Skeletal muscle satellite cell (primary cell): Measurements from ENCODE around the gene ADGRA3.

Experiments
- H3K27me3 ChIP-seq: 2 replicates; pipeline ENCODE4 v1.7.0; 2013; ENCODE audit warnings: low read length; ENCODE audit not compliant: control insufficient read depth, insufficient read depth
- H3K36me3 ChIP-seq: 2 replicates; pipeline ENCODE4 v1.7.0; 2013; ENCODE audit warnings: mild to moderate bottlenecking, control low read depth, low read length; ENCODE audit not compliant: insufficient read depth
- H3K4me1 ChIP-seq: 2 replicates; pipeline ENCODE4 v1.7.0; 2013; ENCODE audit warnings: low read length; ENCODE audit not compliant: control insufficient read depth, insufficient read depth
- H3K4me2 ChIP-seq: 2 replicates; pipeline ENCODE4 v1.7.0; 2013; ENCODE audit warnings: mild to moderate bottlenecking, low read length
- H3K4me3 ChIP-seq: 2 replicates; pipeline ENCODE4 v1.7.0; 2013; ENCODE audit warnings: low read length
- H3K9ac ChIP-seq: 2 replicates; pipeline ENCODE4 v1.7.0; 2013; ENCODE audit warnings: mild to moderate bottlenecking, low read depth, low read length, moderate library complexity
- H3K9me3 ChIP-seq: replicated peaks from 2 replicates; pipeline ENCODE4 v1.7.0; 2013; ENCODE audit warnings: mild to moderate bottlenecking, control low read depth, low read length

The ADGRA3 gene

DNA sequence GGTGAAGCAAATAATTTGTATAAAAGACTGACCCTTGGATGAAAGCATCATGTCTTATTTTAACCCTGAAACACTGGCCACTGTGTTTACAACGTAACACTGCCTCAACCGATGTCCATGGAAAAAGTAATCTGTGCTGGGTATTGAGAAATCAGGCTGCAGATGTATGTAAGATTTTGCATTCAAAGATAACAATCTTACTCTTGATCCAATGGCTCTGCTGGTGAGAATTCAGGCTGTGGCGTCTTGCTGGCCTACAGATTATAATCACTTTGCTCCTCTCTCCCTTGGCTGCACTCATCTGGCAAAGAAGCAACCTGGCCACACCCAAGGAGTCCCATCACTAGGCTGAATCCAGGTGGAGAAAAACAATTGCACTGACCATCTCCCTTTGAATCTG, 7.5 kb downstream of the ADGRA3 start:
- H3K9ac ChIP-seq: no peak overlapping the region
- no peak overlapping the region for H3K4me3 ChIP-seq

DNA sequence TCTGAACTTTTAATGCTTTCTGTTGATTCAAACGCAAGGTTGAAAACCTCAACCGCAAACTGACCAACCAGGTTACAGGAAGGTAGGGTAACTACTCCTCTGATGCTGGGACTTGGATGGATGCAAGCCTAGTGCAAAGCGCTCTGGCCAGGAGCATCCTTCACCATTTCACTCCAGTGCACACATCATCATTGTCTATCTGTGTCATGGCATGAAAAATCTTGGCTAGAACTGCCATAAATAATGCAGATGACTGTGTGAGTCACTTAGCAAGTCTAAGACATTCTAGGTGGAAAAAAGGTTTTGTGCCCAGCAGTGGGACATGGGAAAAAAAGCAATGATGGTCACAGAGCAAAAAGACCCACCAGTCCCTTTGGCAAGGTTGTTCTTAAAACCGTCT, 10.9 kb downstream of the ADGRA3 start:
- H3K9me3 ChIP-seq: no peaks in the 10 kb centered on the region
- H3K9ac ChIP-seq: no peak overlapping the region
- H3K4me3 ChIP-seq: no peak overlapping the region
- H3K4me1 ChIP-seq: no peaks in the 10 kb centered on the region
- no peaks in the 10 kb centered on the region for H3K36me3 ChIP-seq
- no peaks in the 10 kb centered on the region for H3K27me3 ChIP-seq
- no peak overlapping the region for H3K4me2 ChIP-seq

More for the DNA sequence above, 7.5 kb downstream of the ADGRA3 start:
- Histone ChIP-seq H3K4me2 (no peak overlapping the region), H3K9me3 (no peaks in the 10 kb centered on the region), H3K27me3 (no peaks in the 10 kb centered on the region), H3K4me1 (peaks cover 2% of the 10 kb centered on the region), H3K36me3 (no peaks in the 10 kb centered on the region)

DNA sequence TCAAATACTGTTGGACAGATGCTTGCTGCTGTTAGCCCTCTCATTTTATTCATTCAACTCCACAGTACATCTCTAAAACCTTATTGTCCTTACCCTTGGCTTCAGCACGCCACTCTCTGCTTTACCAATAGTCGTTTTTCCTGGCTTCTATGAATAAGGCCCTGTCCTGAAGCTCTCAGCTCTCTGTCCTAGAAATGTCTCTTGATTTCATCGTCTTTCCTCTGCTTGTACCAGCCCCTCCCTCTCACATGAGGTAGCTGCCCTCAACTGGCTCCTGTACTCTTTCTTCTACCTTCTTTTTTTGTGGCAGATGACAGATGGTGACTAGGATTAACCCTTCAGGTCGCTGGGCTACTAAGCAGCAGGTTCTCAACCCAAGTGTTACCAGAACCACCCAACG, 11.4 kb downstream of the ADGRA3 start:
- Histone ChIP-seq H3K4me2 (no peak overlapping the region), H3K4me3 (no peak overlapping the region), H3K9ac (no peak overlapping the region), H3K36me3 (no peaks in the 10 kb centered on the region), H3K27me3 (no peaks in the 10 kb centered on the region), H3K4me1 (no peaks in the 10 kb centered on the region), H3K9me3 (no peaks in the 10 kb centered on the region)

DNA sequence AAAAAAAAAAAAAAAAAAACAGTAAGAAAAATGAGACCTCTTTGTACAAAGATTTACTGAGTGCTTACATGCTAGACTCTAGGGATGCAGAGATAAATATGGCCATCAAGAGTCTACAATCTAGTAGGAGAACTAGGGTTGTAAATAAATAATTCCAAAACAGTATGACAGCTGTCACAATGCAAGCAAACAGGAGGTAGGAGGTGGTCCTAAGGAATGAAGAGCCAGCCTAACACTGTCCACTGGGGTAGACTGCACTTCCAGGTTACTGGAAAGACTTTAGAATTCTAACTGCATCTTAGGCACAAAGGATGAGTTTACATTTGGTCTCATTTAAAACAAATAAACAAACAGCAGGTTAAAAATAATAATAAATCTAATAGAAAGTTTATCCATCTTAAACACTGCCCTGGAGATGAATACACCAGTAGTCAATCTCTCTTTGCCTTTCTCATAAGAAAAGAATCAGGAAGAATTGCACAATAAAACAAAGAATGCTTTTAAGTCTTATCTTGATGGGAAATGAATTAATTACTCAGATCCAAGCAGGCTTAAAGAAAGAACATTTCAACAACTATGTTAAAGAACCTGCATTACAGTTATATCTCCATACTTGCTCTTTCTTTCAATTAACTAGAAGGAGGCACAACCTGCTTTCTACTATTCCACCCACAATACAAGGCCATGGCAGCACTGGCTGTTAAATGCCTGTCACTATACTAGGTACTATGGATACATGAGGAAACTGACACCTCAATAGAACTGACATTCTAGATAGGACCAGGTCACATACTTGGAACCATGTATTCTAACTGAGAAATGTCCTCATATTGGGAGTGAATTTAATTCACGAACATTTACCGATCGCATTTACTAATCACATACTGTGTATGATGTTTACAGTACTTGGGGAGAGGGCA, 12.7 kb downstream of the ADGRA3 start:
- no peaks in the 10 kb centered on the region for H3K27me3 ChIP-seq
- no peak overlapping the region for H3K9ac ChIP-seq
- no peak overlapping the region for H3K4me2 ChIP-seq
- H3K4me3 ChIP-seq: no peak overlapping the region
- no peaks in the 10 kb centered on the region for H3K9me3 ChIP-seq
- no peaks in the 10 kb centered on the region for H3K4me1 ChIP-seq
- no peaks in the 10 kb centered on the region for H3K36me3 ChIP-seq

DNA sequence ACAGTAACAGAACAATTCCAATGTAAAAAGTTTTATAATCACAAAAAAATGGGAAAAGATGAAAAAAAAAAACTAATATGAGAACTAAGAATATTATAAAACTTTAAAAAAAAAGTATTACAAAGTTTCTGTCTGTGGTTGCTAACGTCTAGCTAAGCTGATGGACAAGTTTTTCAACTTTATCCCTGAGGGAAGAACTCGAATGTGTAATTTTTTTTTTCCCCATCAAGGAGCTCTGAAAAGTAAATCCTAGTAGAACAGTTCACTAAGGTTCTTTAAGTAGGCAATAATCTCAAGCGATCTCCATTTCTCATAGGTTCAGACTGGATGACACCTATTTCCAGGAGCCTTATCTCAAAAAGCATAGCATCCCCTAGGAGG, 14.2 kb downstream of the ADGRA3 start:
- no peak overlapping the region for H3K4me2 ChIP-seq
- no peak overlapping the region for H3K4me3 ChIP-seq
- no peaks in the 10 kb centered on the region for H3K36me3 ChIP-seq
- no peaks in the 10 kb centered on the region for H3K9me3 ChIP-seq
- H3K9ac ChIP-seq: no peak overlapping the region
- H3K4me1 ChIP-seq: no peaks in the 10 kb centered on the region
- H3K27me3 ChIP-seq: no peaks in the 10 kb centered on the region

DNA sequence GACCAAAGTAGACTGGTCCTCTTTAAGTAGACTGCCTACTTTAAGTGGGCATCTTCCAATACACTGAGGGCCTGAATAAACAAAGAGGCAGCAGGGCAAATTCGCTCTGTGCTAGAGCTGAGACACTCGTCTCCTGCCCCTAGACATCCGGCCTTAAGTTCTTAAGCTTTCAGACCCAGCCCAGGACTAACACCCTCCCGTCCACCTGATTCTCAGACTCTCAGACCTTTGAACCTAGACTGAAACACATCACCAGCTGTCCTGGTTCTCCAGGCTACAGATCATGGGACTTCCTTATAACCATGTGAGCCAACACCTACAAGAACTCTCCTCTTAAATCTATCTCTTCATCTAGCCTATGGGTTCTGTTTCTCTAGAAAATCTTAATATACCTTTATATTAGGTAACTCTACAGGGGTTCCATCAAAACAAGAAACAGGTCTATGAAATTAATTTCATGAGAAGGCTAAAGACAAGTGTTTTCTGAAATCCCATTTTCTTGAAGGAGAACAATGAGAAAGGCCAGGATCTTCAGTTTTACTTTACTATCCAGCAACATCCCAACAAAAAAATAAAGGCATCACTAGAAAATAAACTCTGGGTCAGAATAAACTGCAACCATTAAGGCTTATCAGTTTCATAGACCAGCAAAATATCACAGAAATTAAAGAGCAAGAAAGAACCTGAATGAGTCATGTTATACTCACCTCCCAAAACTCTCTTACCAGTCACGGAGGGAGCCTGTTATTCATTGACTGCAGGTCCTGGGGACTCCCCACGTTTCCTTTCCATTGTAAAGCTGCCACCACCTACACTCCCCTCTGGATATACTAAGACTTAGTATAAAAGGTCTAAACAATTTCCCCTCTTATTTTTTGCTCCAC, 14.8 kb downstream of the ADGRA3 start:
- Histone ChIP-seq H3K9ac (no peak overlapping the region), H3K27me3 (no peaks in the 10 kb centered on the region), H3K4me3 (no peak overlapping the region), H3K9me3 (no peaks in the 10 kb centered on the region), H3K4me2 (peak overlapping the region; percentile 25), H3K4me1 (no peaks in the 10 kb centered on the region), H3K36me3 (no peaks in the 10 kb centered on the region)

DNA sequence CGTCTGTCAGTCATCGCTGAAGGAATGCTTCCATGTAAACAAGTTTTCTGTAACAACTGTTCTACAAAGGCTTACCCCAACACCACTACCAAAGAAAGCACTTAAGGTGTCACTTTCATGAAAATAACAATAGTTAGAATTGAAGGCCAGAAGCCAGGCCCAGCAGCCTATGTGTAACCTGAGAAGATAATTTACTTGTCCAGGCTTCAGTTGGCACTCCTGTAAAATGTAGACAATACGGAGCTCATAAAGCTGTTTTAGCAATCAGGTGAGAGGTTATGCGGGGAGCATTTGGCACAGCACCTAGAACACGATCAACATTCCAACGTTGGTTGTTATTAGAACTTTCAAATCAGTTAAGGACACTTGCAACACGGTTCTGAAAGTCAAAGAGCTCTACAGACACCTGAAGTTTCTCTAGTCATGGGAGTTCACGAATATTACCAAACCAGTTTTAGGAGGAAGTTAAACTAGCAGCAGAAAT, 15.7 kb downstream of the ADGRA3 start:
- Histone ChIP-seq H3K4me1 (no peaks in the 10 kb centered on the region), H3K9ac (no peak overlapping the region), H3K36me3 (no peaks in the 10 kb centered on the region), H3K27me3 (no peaks in the 10 kb centered on the region), H3K4me3 (no peak overlapping the region), H3K4me2 (no peak overlapping the region), H3K9me3 (no peaks in the 10 kb centered on the region)

DNA sequence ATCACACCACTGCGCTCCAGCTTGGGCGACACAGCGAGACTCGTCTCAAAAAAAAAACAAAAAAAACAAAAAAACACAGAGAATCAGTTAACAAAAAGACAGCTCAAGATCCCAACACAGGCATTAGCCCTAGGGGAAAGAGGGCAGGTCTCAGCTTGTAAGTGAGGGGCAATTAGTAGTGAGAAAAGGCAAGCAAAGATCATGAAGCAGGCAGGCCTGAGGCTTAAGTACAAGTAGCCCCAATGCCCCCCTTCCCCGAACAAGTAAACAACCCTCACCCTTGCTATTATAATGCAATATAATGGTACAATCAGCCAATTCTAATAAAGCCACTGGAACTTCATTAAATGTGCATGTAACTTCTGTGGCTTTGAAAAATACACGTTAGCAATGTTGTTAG, 17.0 kb downstream of the ADGRA3 start:
- Histone ChIP-seq H3K9me3 (no peaks in the 10 kb centered on the region), H3K4me1 (no peaks in the 10 kb centered on the region), H3K9ac (no peak overlapping the region), H3K27me3 (no peaks in the 10 kb centered on the region), H3K36me3 (no peaks in the 10 kb centered on the region), H3K4me3 (no peak overlapping the region), H3K4me2 (no peak overlapping the region)

DNA sequence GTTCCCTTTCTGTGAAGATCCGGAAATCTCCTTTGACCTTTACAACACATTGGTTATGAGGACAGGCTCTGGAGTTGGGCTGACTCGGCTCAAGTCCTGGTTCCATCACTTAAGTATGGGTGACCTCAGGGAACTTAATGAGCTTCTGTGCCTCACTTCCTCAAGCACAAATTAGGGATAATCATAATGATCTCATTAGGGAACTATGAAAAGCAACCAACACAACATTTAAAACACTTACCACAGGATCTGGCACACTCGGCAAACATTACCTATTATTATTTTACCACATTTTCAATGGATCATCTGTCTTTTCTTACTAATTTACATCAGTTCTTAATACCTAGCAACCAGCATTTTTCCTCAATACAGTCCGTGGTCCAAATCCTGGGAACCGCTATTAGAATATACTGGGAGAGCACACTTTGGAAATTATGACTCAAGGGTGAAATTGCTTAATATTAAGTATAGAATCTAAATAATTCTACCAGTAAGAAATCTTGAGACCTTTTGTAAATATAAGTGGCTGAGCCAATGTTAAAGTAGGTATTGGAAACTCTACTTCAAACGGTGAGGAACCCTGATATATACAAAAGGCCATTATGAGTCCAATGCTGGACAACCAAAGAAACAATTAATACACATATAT, 19.6 kb downstream of the ADGRA3 start:
- Histone ChIP-seq H3K27me3 (no peaks in the 10 kb centered on the region), H3K4me1 (no peaks in the 10 kb centered on the region), H3K4me2 (no peak overlapping the region), H3K9ac (no peak overlapping the region), H3K9me3 (no peaks in the 10 kb centered on the region), H3K4me3 (no peak overlapping the region), H3K36me3 (no peaks in the 10 kb centered on the region)

DNA sequence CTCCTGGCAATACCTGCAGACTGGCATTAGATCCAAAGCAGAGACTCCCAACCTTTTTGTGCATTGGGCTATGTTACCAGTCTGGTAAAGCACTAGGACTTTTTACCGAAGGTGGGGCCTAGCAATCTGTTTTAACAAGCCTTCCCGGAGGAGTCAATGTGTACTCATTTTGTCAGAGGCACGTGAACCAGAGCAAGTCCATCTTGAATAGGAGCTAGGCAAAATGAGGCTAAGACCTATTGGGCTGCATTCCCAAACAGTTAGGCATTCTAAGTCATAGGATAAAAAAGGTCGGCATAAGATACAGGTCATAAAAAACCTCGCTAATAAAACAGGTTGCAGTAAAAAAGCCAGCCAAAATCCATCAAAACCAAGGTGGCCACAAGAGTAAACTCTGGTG, 22.3 kb downstream of the ADGRA3 start:
- H3K4me3 ChIP-seq: no peak overlapping the region
- no peak overlapping the region for H3K4me2 ChIP-seq
- H3K9me3 ChIP-seq: no peaks in the 10 kb centered on the region
- no peak overlapping the region for H3K9ac ChIP-seq
- H3K4me1 ChIP-seq: no peaks in the 10 kb centered on the region
- no peaks in the 10 kb centered on the region for H3K36me3 ChIP-seq
- H3K27me3 ChIP-seq: no peaks in the 10 kb centered on the region

DNA sequence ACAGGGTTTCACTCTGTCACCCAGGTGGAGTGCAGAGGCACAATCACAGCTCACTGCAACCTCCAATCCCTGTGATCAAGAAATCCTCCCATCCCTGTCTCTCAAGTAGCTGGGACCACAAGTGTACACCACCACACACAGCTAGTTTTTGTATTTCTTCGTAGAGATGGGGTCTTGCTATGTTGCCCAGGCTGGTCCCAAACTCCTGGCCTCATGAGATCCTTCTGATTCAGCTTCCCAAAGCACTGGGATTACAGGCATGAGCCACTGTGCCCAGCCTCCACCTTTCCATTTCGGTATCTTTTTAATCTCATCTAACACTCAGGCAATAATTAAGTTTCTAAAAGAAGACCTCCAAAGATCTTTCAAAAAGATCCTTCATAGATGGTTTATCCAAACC, 22.9 kb downstream of the ADGRA3 start:
- Histone ChIP-seq H3K4me3 (no peak overlapping the region), H3K27me3 (no peaks in the 10 kb centered on the region), H3K4me2 (no peak overlapping the region), H3K4me1 (no peaks in the 10 kb centered on the region), H3K36me3 (no peaks in the 10 kb centered on the region), H3K9me3 (no peaks in the 10 kb centered on the region), H3K9ac (no peak overlapping the region)
